Activated B cell treated with CpG ODN at 0.5 μM for 24 hours (primary cell): Measurements from ENCODE around the gene REEP2. TPM values are rescaled to one million over a fixed set of nuclear protein-coding genes. Genes with fewer than 3 reads are reported as not detected.
A peak's percentile ranks its signal among the peaks of the same experiment; 100 is the strongest.

ENCODE experiments used
- ATAC-seq: fragments of 200-7000 bp; cut with Tn5 transposase; one replicate; pipeline ENCODE4 v1.10.0; 2021; ENCODE audit warnings: low read depth, mild to moderate bottlenecking, moderate library complexity
- CTCF ChIA-PET: fragments of 350-600 bp; sonication (Branson Sonifier 250); formaldehyde crosslinking; loops from one replicate; lab custom pipeline; 2021; ENCODE audit warnings: antibody characterized with exemption; lab: Charles Lee
- POLR2A ChIA-PET: fragments of 350-600 bp; sonication (Branson Sonifier 250); formaldehyde crosslinking; loops from one replicate; lab custom pipeline; 2021; ENCODE audit warnings: antibody characterized with exemption; lab: Charles Lee
- DNase-seq: peaks from one replicate; pipeline ENCODE4 v3.0.0; 2022
- H3K27ac Mint-ChIP-seq: one replicate; pipeline ENCODE4 v1.8.0; 2020; ENCODE audit warnings: mixed read lengths
- H3K27me3 Mint-ChIP-seq: one replicate; pipeline ENCODE4 v1.8.0; 2021; ENCODE audit warnings: mixed read lengths
- H3K36me3 Mint-ChIP-seq: one replicate; pipeline ENCODE4 v1.8.0; 2021; ENCODE audit warnings: low read depth, mixed read lengths
- H3K4me1 Mint-ChIP-seq: one replicate; pipeline ENCODE4 v1.8.0; 2021; ENCODE audit warnings: mixed read lengths
- H3K4me3 Mint-ChIP-seq: one replicate; pipeline ENCODE4 v1.8.0; 2020; ENCODE audit warnings: mild to moderate bottlenecking, mixed read lengths
- H3K9me3 Mint-ChIP-seq: one replicate; pipeline ENCODE4 v1.8.0; 2020; ENCODE audit warnings: mixed read lengths
- CTCF ChIP-seq: fragments of 200-600 bp; IDR thresholded peaks from one replicate; pipeline ENCODE4 v1.8.0; 2022; ENCODE audit warnings: antibody characterized with exemption, mild to moderate bottlenecking
- intact Hi-C: fragments of 100-400 bp; cut with micrococcal nuclease; formaldehyde crosslinking; loops from one replicate; pipeline ENCODE4 v1.15.1; 2024
- total RNA-seq: library from RNA; stranded (reverse); gene quantifications from 2 replicates; pipeline ENCODE4 v1.2.3, GENCODE V29; 2022

REEP2 gene
- total RNA-seq, 1 donor from 2014 or later: not detected

GRCh38 chr5:138491284-138491648, 52.4 kb downstream of the REEP2 start:
- intact Hi-C loops: no loop called here
- CTCF ChIA-PET: no interaction called here
- POLR2A ChIA-PET: no interaction called here
- H3K27ac Mint-ChIP-seq: no peak overlapping the region
- peak overlapping the region; percentile 32 for H3K4me3 Mint-ChIP-seq
- no peak for TF ChIP-seq CTCF
- no peak for ATAC-seq
- no peak for DNase-seq
- H3K27me3 Mint-ChIP-seq: peaks cover 24% of the 10 kb centered on the region
- peaks cover 4% of the 10 kb centered on the region for H3K4me1 Mint-ChIP-seq
- no peaks in the 10 kb centered on the region for H3K36me3 Mint-ChIP-seq
- H3K9me3 Mint-ChIP-seq: no peaks in the 10 kb centered on the region

- Mint-ChIP-seq H3K27ac (no peak overlapping the region), H3K4me1 (peaks cover 4% of the 10 kb centered on the region), H3K27me3 (peaks cover 24% of the 10 kb centered on the region), H3K4me3 (peak overlapping the region; percentile 87), H3K9me3 (no peaks in the 10 kb centered on the region), H3K36me3 (no peaks in the 10 kb centered on the region)
- TF ChIP-seq CTCF: no peak
- ATAC-seq (peak; percentile 100), DNase-seq (peak; percentile 77)
- intact Hi-C loops: loop anchor here (1.0 kb wide), 3 partner anchors 27 to 83 kb away; partner anchors contain the start of genes EGR1, ETF1 and HSPA9
- CTCF ChIA-PET: interaction anchor here (1.5 kb wide), 1 partner anchor 27 kb away, joined by 9 read pairs; the partner anchor contains the start of gene EGR1
- POLR2A ChIA-PET: interaction anchor here (0.6 kb wide), 1 partner anchor 29 kb away, joined by 4 read pairs; no protein-coding TSS in a partner anchor
Measured at GRCh38 chr5:138491669-138492559, 53.1 kb downstream of the REEP2 start.

- ATAC-seq: no peak
- intact Hi-C loops: loop anchor here (1.0 kb wide), 3 partner anchors 27 to 83 kb away; partner anchors contain the start of genes EGR1, ETF1 and HSPA9
- peak overlapping the region; percentile 87 for H3K4me3 Mint-ChIP-seq
- DNase-seq: no peak
- peaks cover 24% of the 10 kb centered on the region for H3K27me3 Mint-ChIP-seq
- no peaks in the 10 kb centered on the region for H3K36me3 Mint-ChIP-seq
- ChIA-PET POLR2A (interaction anchor here (0.6 to 0.8 kb wide), 6 partner anchors 11 to 51 kb away, joined by 3 to 6 read pairs (median 4); partner anchors contain the start of gene ETF1), CTCF (interaction anchor here (1.5 kb wide), 1 partner anchor 28 kb away, joined by 9 read pairs; the partner anchor contains the start of gene EGR1)
- no peak for TF ChIP-seq CTCF
- no peaks in the 10 kb centered on the region for H3K9me3 Mint-ChIP-seq
- H3K4me1 Mint-ChIP-seq: peaks cover 4% of the 10 kb centered on the region
- peak overlapping the region; percentile 50 for H3K27ac Mint-ChIP-seq
Measured at GRCh38 chr5:138492560-138493045, 53.7 kb downstream of the REEP2 start.

GRCh38 chr5:138495351-138495750, 56.5 kb downstream of the REEP2 start:
- H3K4me1 Mint-ChIP-seq: peaks cover 4% of the 10 kb centered on the region
- no peak for ATAC-seq
- no peaks in the 10 kb centered on the region for H3K36me3 Mint-ChIP-seq
- no peak overlapping the region for H3K4me3 Mint-ChIP-seq
- no peaks in the 10 kb centered on the region for H3K9me3 Mint-ChIP-seq
- no peak for DNase-seq
- no peak overlapping the region for H3K27ac Mint-ChIP-seq
- CTCF ChIA-PET: no interaction called here
- POLR2A ChIA-PET: no interaction called here
- intact Hi-C loops: no loop called here
- no peak for TF ChIP-seq CTCF
- H3K27me3 Mint-ChIP-seq: peaks cover 17% of the 10 kb centered on the region

Other genes starting within 250 kb of the REEP2 start
- gene CDC23, start 225.7 kb upstream of the REEP2 start, total RNA-seq: 31.9 and 35.0 TPM in 2 replicates
- gene GFRA3, start 164.4 kb upstream of the REEP2 start, total RNA-seq: not detected in 2 replicates
- 0.42 TPM in 1 of 2 replicates, not detected in the other for gene CDC25C, start 107.3 kb upstream of the REEP2 start, total RNA-seq
- 23.5 and 24.9 TPM in 2 replicates for gene FAM53C, start 100.8 kb upstream of the REEP2 start, total RNA-seq
- 85.5 and 94.0 TPM in 2 replicates for gene KDM3B, start 86.4 kb upstream of the REEP2 start, total RNA-seq
- gene EGR1, start 26.4 kb downstream of the REEP2 start, total RNA-seq: 10.9 and 14.2 TPM in 2 replicates
- 95.7 and 99.6 TPM in 2 replicates for gene ETF1, start 104.2 kb downstream of the REEP2 start, total RNA-seq
- 223 and 224 TPM in 2 replicates for gene HSPA9, start 136.3 kb downstream of the REEP2 start, total RNA-seq